GM12872 (cell line): Measurements from ENCODE around the gene LAIR2.

Experiments used
- TF ChIP-seq, protein P1 (sequence below): IDR thresholded peaks from 3 replicates; pipeline ENCODE4 v1.5.1; 2011; ENCODE audit warnings: low read depth, mild to moderate bottlenecking, low read length, moderate library complexity; ENCODE audit not compliant: insufficient read depth

The LAIR2 gene

DNA sequence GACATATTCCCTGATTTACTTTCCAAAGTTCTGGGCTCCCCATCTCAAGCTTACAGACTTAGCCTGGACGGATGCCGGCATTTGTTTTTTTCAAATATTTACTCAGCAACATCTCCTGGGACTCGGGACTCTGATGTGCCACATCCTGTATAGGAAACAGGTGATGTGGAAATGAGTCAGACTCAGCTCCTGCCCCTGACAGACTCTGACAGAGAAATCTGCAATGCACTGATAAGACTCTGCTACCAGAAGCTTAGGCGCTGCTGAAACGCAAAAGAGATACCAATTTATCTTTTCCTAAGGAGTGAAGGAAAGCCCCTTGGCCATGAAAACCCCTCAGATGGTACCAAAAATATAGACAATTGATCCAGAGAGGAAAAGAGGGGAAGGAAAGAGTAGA lies 16.2 kb downstream of the LAIR2 start:
- TF ChIP-seq, protein P1, sequence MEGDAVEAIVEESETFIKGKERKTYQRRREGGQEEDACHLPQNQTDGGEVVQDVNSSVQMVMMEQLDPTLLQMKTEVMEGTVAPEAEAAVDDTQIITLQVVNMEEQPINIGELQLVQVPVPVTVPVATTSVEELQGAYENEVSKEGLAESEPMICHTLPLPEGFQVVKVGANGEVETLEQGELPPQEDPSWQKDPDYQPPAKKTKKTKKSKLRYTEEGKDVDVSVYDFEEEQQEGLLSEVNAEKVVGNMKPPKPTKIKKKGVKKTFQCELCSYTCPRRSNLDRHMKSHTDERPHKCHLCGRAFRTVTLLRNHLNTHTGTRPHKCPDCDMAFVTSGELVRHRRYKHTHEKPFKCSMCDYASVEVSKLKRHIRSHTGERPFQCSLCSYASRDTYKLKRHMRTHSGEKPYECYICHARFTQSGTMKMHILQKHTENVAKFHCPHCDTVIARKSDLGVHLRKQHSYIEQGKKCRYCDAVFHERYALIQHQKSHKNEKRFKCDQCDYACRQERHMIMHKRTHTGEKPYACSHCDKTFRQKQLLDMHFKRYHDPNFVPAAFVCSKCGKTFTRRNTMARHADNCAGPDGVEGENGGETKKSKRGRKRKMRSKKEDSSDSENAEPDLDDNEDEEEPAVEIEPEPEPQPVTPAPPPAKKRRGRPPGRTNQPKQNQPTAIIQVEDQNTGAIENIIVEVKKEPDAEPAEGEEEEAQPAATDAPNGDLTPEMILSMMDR: no peak

DNA sequence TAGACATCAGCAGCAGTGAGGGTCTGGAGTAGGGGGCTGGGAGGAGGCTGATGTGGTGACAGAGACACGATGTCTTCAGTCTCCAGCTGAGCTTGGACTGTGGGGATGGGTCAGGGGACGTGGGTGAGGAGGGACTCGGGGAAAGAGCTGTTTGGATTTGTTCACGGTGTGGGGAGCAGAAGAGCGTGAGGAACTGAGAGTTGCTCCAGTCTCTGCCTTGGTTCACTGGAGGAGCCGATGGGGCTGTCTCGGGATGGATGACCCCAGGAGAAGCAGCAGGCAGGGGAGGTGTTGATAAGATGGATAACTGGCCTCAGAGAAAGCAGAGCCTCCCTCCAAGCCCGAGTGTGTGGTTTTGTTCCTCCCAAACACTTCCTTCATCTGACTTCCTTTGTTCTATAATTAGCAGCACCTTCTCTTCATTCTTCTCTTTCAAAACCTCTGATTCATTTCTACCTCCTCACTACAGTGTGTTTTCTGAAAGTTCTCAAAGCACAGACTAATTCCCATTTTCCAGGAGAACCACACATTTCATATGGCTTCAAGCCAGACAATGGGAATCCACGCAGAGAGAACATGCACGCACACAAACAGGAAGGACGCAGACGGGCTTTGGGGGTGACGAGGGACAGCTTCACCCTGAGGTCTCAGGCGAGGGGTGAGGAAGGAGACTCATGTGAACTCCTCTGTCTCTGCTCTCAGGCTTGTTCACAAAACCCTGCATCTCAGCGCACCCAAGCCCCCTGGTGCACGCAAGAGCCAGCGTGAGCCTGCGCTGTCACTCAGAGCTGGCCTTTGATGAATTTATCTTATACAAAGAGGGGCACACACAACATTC lies 18.6 kb downstream of the LAIR2 start:
- TF ChIP-seq, protein P1: 0 out of 3 replicates have a peak, but pooled peaks have one; percentile 1

DNA sequence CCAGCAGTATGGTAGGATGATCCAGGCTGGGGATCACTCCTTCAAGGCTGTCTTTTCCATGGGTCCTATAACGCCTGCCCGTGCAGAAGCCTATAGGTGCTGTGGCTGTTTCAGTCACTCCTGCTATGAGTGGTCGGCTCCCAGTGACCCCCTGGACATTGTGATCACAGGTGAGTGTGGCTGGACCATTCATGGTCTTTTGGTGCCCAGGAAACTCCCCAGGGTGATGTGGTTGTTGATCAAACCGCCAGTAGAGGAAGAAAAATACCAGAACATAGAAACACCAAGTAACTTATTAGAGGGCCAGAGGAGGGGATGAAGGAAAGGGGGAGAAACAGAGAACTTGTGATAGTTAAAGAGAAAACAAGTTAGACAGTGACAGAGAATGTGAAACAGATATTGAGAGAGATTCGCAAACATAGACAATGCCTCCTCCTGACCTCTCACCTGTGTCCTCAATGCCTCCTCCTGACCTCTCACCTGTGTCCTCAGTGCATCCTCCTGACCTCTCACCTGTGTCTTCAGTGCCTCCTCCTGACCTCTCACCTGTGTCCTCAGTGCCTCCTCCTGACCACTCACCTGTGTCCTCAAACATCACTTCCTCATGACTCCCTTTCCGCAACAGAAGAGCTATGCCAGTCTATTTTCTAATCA lies 19.4 kb downstream of the LAIR2 start:
- TF ChIP-seq, protein P1: no peak

DNA sequence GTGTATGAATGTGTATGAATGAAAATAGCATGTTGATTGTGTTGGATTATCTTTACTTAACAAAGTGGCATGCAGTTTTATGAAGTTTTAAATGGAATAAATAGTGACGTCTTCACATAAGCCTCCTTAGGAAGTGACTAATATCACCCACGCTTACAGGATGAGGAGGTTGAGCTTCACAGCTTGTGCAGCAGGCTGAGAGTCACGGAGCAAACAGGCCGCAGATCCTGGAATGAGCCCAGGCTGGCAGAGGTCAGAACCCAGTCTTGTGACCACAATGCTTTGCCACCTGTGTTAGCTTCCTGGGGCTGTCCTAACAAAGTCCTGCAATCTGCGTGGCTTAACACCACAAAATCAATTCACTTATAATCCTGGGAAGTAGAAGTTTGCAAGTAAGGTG lies 20.8 kb downstream of the LAIR2 start:
- TF ChIP-seq, protein P1: no peak

DNA sequence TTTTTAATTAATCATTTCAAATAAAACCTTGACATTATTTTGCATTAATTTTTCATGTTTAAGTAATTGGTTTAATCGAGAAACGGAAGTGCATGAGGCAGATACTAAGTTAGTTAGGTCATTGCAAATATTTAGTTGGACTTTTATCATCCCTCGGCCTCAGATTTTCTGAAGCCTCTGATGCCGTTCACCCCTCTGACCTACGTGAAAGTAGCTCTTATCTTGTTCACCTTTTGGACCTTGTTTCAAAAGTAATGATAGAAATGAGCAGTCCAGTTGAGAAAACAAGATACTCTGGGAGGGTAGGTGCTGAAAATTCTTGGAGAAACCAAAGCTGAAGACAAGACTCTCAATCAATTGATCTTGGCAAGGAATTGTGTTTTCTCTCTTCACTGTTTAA lies 23.0 kb downstream of the LAIR2 start:
- TF ChIP-seq, protein P1: no peak

DNA sequence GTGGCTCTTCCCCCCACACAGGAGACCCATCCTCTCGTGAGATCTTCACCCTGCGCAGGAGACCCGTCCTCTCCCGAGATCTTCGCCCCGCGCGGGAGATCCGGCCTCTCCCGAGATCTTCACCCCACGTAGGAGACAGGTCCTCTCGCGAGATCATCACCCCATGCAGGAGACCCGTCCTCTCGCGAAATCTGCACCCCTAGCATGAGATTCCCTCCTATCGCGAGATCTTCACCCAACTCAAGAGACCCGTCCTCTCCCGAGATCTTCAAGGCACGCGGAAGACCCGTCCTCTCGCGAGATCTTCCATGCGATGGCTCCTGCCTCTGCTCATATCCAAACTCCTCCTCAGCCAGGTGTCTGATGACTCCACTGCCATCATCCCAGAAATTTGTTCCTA lies 24.3 kb downstream of the LAIR2 start:
- TF ChIP-seq, protein P1: no peak

DNA sequence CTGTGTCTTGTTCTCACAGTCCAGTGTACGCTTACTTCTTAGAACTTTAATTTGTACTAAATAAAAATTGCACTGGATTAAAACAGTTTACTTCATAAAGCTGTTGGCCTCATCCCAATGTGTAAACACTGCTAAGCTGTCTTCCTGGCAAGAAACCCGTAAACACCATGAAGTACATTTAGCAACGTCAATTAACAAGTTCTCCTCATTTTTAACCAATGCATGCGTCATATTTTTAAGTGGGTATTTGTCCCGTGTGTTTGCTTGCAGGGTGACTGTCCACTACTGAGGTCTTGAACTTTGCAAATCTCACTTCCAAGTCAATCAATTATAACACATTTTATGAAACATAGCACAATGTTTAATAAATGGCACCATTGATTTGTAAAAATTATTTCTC lies 28.2 kb downstream of the LAIR2 start:
- TF ChIP-seq, protein P1: no peak
